DOHH2 (cell line): ENCODE results near the gene KRTAP22-2.

ENCODE experiments used
- CTCF ChIP-seq: fragments of 200-600 bp; sonication (generic); IDR thresholded peaks from one replicate; pipeline ENCODE4 v1.5.1; 2014; ENCODE audit warnings: antibody characterized with exemption, mild to moderate bottlenecking, low read depth, low read length; ENCODE audit not compliant: poor library complexity, severe bottlenecking
- EZH2phosphoT487 ChIP-seq: fragments of 200-600 bp; sonication (generic); IDR thresholded peaks from 2 replicates; pipeline ENCODE4 v1.6.1; 2017; ENCODE audit warnings: borderline replicate concordance, mild to moderate bottlenecking, antibody characterized with exemption, low read length, moderate library complexity, mixed read lengths

GRCh38 chr21:30577766-30578165 lies 12.4 kb downstream of the KRTAP22-2 start:
- TF ChIP-seq CTCF, result no peak
- TF ChIP-seq EZH2phosphoT487, result no peak
